NCI-H2227 (cell line): ENCODE measurements around the gene OPCML.
"Not testable (repeated sequence)": the region's sequence is repeated elsewhere in the genome, so short reads cannot be mapped to it uniquely, and the experiment has no call there.

Source experiments
- DNase-seq: peaks from one replicate; lab custom pipeline; 2025; ENCODE audit not compliant: unreplicated experiment; lab: John Stamatoyannopoulos, UW

Gene OPCML

GRCh38 chr11:132422722-132423121 is 1109.6 kb downstream of the OPCML start:
- DNase-seq: no peak

- DNase-seq: no peak
These were observed 1110.7 kb downstream of the OPCML start for GRCh38 chr11:132421555-132421954.

GRCh38 chr11:132414451-132414850 is 1117.8 kb downstream of the OPCML start:
- DNase-seq: no peak

- no peak for DNase-seq
These were observed 1121.9 kb downstream of the OPCML start for GRCh38 chr11:132410383-132410782.

GRCh38 chr11:132409573-132410355 is 1122.5 kb downstream of the OPCML start:
- DNase-seq: no peak

GRCh38 chr11:132408877-132409276 is 1123.4 kb downstream of the OPCML start:
- no peak for DNase-seq

- peak; percentile 44 for DNase-seq
These were observed 1126.6 kb downstream of the OPCML start for GRCh38 chr11:132405728-132406127.

GRCh38 chr11:132402071-132402684 is 1130.1 kb downstream of the OPCML start:
- peak; percentile 85 for DNase-seq

- no peak for DNase-seq
These were observed 1136.0 kb downstream of the OPCML start for GRCh38 chr11:132396318-132396717.

GRCh38 chr11:132395434-132395833 is 1136.9 kb downstream of the OPCML start:
- DNase-seq: no peak

- DNase-seq: no peak
These were observed 1152.8 kb downstream of the OPCML start for GRCh38 chr11:132379540-132379939.

- DNase-seq: no peak
These were observed 1158.7 kb downstream of the OPCML start for GRCh38 chr11:132373405-132374143.

- not testable (repeated sequence) for DNase-seq
These were observed 1162.2 kb downstream of the OPCML start for GRCh38 chr11:132370114-132370513.

GRCh38 chr11:132367293-132367692 is 1165.0 kb downstream of the OPCML start:
- DNase-seq: no peak

- DNase-seq: no peak
These were observed 1166.7 kb downstream of the OPCML start for GRCh38 chr11:132365650-132366049.
